GM21825 (cell line): ENCODE data around the gene DIDO1.

Experiments used
- ATAC-seq: cut with Tn5 transposase; IDR thresholded peaks from one replicate; pipeline ENCODE4 v1.9.1; 2021; ENCODE audit warnings: mild to moderate bottlenecking, moderate library complexity; ENCODE audit not compliant: unreplicated experiment

The DIDO1 gene

GRCh38 chr20:62840244-62841197 lies 85.8 kb downstream of the DIDO1 start:
- ATAC-seq = no peak

DNA sequence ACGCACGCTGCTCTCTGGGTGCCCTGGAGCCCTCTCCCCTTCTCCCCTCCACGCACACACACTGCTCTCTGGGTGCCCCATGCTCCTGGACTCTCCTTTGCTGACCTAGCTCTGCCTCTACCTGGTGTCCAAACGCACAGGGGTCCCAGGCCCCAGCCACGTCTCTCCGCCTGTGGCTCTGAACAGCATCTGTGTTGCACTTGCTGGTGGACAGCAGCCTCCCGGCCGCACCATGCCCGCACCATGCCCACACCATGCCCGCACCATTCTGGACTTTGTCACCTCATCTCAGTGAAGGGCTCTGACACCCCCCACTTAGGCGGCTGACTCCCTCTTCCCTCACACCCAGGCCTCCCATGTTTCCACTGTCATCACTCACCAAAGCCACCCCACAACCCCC lies 86.5 kb downstream of the DIDO1 start:
- no peak for ATAC-seq

DNA sequence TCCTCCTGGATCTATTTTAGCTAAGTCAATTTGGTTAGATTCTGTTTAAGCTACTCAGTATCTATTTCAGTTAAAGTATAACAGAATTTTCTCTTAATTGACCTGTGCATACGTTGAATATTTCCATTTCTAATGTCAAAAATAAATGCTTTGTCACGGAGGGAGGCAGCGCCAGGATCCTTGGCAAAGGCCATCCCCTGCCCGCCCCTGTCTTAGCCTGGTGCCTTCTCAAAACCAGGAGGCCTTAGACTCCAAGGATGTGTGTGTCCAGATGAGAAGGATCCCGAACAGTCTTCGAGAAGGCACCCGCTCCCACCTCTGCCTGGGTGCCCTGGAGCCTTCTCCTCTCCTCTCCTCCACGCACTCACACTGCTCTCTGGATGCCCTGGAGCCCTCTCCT lies 87.0 kb downstream of the DIDO1 start:
- no peak for ATAC-seq

GRCh38 chr20:62838128-62838891 lies 88.0 kb downstream of the DIDO1 start:
- peak; percentile 65 for ATAC-seq

- ATAC-seq = peak; percentile 7
Observed at GRCh38 chr20:62837790-62838127, 88.5 kb downstream of the DIDO1 start.

- no peak for ATAC-seq
Observed at GRCh38 chr20:62836967-62837490, 89.3 kb downstream of the DIDO1 start.

- ATAC-seq = no peak
Observed at GRCh38 chr20:62835931-62836861, 90.1 kb downstream of the DIDO1 start.

- no peak for ATAC-seq
Observed at GRCh38 chr20:62834967-62835730, 91.2 kb downstream of the DIDO1 start.

- ATAC-seq = peak; percentile 15
Observed at GRCh38 chr20:62832951-62833391, 93.3 kb downstream of the DIDO1 start.

DNA sequence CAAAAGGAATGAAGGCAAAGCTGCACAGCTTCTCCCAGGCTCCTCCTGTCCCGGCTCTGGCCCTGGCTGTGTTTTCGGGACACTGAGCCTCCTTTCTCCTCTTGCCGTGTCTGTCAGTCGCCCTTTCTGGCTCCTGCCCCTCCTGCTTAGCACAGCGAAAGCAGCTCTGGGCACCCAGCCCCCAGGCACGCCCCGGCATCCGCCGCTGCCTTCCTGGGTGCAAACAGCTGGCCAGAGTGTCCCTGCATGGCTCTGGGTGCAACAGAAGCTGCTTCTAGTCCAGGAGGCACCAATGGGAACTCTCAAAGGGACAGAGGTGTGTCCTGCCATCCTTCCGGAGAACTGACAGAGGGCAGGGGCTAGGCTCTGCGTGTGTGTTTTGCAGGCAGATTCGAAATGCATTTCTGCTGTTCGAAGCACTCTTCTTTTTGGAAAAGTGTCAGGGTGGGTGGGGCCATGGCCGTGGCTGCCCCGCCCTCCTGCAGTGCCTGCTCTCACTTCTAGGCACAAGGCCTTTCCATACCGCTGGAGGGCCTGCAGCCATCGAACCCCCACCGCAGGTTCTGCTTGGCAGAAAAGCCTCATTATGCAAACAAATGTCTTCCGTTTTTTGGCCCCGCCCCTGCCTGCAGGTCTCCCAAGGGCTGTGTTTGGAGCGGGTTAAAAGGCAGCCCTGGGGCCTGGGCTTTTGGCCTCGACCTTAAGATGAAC lies 93.9 kb downstream of the DIDO1 start:
- ATAC-seq = peak; percentile 52

DNA sequence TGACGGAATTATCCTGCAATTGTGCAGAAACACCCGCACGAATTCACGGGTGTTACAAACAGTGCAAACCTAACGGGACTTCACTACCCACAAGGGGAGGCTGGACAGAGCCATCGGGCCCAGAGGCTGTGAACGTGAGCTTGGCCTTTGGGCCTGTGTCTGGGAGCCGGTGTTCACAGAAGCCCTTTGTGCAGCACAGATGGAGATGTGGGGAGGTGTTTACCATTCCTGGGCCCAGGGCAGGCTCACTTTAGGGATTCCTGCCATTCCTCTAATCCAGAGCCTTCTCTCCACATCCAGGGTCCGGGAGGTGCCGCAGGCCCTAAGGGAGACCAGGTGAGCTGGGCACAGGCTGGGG lies 94.5 kb downstream of the DIDO1 start:
- no peak for ATAC-seq

DNA sequence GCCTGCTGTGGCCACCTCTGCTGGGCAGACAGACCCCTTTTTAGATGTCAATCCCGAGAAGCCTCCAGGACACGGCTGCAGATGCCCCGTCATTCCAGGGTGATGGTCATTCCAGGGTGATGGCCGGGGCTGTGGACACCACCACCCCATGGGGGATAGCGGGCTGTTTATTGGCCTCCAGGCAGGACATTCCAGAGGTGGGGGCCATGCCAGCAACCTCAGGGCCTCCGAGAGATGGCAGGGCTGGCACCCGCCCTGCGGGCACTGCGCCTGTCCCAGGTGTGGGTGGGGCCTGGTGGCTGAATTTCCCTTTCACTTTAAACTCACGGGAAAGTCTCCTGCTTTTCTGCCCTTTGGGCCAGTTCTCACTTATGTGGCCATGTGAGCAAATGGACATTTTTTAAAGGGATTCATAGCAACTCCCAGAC lies 94.9 kb downstream of the DIDO1 start:
- no peak for ATAC-seq

DNA sequence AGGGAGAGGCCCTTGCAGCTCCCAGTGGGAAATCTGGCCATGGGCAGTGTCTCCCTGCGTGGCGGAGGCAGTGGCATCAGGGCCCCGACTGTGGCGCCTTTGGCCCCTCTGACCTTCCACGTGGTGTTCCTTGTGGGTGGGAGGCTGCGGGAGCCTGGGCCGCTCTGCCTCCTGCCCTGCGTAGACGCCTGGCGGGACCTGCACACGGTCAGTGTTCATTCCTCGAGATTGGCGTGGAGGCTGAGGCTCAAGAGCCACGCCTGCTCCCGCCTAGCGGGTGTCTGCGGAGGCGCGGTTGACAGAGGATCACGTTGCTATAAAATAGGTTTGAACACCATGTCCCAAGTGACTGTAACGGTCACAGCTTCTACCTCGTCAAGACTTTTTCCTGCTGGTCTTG lies 95.5 kb downstream of the DIDO1 start:
- ATAC-seq = no peak

- no peak for ATAC-seq
Observed at GRCh38 chr20:62830251-62830650, 96.1 kb downstream of the DIDO1 start.

DNA sequence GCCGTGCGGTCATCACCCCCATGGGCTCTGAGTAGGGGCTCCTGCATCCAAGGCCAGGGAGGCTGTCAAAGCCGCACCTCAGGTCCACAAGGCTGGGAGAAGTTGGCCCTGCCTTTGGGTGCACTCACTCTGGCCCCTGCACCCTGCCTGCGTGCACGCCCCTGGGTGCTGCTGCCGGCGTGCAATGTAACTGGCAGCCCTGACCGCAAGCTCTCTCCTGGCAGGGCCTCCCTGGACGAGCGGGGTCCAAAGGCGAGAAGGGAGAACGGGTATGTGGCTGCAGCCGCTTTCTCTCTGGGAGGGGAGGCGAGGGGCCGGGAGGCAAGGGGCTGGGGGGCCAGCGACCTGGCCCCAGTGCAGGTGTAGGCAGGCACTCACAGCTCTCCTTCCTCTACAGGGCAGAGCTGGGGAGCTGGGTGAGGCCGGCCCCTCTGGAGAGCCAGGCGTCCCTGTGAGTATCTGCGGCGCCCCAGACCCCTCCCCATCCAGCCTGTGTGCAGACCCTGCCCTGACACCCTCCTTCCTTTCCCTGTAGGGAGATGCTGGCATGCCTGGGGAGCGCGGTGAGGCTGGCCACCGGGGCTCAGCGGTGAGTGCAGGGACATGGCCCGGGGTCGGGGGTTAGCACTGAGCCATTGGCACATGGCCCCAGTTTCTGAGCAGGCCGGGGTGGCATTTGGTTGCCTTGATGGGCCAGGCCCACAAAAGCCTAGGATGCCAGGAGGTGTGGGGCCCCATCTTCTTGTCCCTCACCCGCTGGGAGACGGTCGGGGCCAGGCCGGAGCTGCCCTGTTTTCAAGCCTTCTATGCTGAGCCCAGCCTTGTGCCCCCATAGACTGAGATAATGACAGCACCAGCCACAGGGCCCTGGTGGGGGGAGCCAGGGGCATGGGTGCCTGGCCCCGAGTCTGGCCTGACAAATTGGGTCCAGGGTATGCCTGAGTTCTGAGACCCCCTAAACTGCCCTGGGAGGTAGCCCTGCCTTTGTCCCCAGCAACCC lies 96.8 kb downstream of the DIDO1 start:
- ATAC-seq = no peak

- ATAC-seq = no peak
Observed at GRCh38 chr20:62828511-62829230, 97.6 kb downstream of the DIDO1 start.

GRCh38 chr20:62828051-62828450 lies 98.3 kb downstream of the DIDO1 start:
- no peak for ATAC-seq
